ENCODE measurements around the gene MMRN2. TPM values are rescaled to one million over a fixed set of nuclear protein-coding genes. Genes with fewer than 3 reads are reported as not detected.
"Not testable (repeated sequence)": the region's sequence is repeated elsewhere in the genome, so short reads cannot be mapped to it uniquely, and the experiment has no call there.

The MMRN2 gene, protein sequence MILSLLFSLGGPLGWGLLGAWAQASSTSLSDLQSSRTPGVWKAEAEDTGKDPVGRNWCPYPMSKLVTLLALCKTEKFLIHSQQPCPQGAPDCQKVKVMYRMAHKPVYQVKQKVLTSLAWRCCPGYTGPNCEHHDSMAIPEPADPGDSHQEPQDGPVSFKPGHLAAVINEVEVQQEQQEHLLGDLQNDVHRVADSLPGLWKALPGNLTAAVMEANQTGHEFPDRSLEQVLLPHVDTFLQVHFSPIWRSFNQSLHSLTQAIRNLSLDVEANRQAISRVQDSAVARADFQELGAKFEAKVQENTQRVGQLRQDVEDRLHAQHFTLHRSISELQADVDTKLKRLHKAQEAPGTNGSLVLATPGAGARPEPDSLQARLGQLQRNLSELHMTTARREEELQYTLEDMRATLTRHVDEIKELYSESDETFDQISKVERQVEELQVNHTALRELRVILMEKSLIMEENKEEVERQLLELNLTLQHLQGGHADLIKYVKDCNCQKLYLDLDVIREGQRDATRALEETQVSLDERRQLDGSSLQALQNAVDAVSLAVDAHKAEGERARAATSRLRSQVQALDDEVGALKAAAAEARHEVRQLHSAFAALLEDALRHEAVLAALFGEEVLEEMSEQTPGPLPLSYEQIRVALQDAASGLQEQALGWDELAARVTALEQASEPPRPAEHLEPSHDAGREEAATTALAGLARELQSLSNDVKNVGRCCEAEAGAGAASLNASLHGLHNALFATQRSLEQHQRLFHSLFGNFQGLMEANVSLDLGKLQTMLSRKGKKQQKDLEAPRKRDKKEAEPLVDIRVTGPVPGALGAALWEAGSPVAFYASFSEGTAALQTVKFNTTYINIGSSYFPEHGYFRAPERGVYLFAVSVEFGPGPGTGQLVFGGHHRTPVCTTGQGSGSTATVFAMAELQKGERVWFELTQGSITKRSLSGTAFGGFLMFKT
- 28.0 TPM for total RNA-seq
- long read RNA-seq, full-length matches to known transcripts, result 40 of 64 reads
- long read RNA-seq, partial matches to known transcripts, result 17 of 64 reads
- long read RNA-seq, other reads (novel, unspliced or antisense), result 7 of 64 reads

DNA sequence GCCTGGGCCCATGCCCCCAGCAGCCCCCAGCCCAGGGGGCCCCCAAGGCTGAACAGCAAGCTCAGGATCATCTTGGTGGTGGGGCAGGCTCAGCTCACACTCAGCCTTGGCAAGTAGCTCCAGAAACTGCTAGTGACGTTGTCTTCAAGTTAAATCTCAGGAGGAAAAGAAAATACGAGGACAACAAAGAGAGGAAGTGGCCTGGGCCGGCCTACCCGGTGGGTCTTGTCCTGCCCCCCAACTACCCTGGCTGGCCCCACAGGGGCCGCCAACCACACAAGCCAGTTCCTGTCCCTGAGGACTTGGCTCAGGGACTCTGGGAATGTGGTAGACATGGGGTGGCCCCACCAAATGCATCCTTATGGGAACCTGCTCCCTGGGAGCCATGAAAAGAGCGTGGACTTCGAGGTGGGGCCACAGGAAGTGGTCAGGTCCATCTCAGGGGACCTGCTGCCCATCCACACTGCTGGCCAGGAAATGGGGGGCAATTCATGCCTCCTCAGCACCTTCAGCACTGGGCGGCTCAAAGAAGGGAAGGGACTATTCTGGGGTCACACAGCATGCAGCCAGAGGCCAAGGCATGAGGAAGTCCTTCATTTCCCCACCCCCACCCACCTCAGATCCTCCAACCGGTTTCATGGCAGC lies at the start of gene MMRN2:
Gene MMRN2, minus strand, starts transcription at position 145 of the 645 bp plus-strand sequence. Its CDS starts 74 bp downstream, at position 71.
- DNase-seq (ENCODE audit: low spot score), result no peak
- intact Hi-C loops (cut with DNase I), result no loop called here

DNA sequence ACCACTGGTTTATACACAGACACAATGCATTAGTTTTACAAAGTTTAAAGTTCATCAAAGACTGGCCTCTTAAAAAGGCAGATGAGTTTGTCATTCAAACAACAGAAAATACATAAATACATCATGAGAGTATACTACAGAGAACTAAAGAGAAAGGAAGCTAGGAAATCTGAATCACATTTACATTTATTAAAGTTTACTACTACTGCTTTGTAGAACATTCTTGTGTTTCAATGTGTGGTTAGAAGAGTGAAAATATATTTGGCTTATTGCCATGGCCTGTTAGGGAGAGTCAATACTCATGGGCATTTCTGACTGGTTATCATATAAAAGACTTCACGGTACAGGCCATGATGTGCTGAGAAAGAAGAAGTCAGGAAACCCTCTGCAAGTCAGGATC lies 49.7 kb upstream of the MMRN2 start:
- intact Hi-C loops (cut with DNase I), result not testable (repeated sequence)

GRCh38 chr10:87000491-87000890 lies 43.1 kb upstream of the MMRN2 start:
- DNase-seq (ENCODE audit: low spot score), result no peak
- intact Hi-C loops (cut with DNase I), result no loop called here

More for the DNA sequence above, 49.7 kb upstream of the MMRN2 start:
- not testable (repeated sequence) for DNase-seq (ENCODE audit: low spot score)

DNA sequence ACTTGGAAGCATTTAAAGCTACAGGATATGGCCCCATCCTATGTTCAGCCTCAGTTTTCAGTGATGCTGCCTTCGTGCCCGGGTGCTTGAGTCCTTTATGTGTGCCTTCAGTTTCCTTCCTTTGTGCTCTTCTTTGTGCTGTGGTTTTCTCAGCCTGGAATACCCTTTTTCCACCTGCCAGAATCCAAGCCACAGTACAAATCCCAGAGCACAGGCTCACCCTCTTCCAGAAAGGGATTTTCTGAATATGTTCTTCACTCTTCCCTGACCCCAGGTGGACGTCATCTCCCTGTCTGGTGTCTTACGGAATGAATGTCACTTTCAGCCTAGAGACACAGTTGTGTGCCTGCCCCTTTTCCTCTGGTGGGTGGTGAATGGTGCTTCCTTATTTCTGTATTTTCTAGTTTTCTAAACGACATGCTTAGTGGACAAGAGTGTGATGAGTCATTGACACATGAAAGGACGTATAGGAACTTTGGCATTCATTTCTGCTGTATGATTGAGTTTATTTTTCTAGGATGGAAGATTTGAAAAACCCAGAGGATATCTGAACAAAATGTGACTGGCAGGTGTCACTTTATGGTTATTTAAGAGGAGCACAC lies 42.5 kb upstream of the MMRN2 start:
- DNase-seq (ENCODE audit: low spot score); intact Hi-C loops (cut with DNase I): not testable (repeated sequence)

DNA sequence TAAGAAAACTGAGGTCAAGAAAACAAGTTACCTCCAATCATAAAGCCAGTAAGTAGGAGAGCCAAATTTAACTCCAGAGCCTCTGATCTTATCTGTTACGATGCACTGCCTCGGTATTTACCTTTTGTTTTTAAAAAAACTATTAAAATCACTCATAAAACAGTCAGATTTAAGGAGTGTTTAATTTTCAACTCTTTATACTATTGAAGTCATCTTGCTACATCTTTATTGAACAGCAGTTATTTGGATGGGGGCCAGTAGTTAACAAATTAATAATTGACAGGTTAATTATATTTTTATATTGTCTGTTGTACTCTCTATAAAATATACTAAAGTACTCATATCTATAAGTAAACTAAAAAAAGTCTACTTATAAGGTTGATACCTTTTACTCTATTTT lies 35.5 kb upstream of the MMRN2 start:
- no peak for DNase-seq (ENCODE audit: low spot score)
- intact Hi-C loops (cut with DNase I), result no loop called here

DNA sequence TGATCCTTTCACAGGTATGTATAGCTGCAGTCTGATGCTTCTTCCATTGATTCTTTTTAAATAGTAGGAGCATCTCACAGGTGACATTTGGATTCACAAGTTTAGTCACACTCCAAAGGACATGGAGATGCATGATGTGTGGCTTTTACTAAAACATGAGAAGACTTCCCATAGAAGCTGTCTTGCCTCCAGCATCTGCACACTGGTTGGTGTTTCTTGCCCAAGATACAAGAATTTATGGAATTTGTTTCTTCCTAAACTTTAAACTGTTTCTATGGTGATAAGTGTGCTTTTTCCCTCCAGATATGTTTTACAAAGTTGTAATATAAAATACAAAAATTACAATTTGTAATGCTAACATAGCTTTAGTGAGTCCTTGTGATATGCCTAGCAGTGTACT lies 35.0 kb upstream of the MMRN2 start:
- DNase-seq (ENCODE audit: low spot score), result no peak
- intact Hi-C loops (cut with DNase I), result no loop called here

GRCh38 chr10:86991362-86991761 lies 33.9 kb upstream of the MMRN2 start:
- DNase-seq (ENCODE audit: low spot score); intact Hi-C loops (cut with DNase I): not testable (repeated sequence)

DNA sequence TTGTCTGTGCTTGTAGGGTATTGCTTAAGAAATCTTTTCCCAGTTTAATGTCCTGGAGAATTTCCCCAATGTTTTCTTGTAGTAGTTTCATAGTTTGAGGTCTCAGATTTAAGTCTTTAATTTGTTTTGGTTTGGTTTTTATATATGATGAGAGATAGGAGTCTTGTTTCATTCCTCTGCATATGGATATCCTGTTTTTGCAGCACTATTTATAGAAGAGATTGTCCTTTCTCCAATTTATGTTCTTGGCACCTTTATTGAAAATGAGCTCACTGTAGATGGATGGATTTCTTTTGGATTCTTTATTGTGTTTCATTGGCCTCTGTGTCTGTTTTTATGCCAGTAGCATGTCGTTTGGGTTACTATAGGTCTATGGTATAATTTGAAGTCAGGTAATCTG lies 31.1 kb upstream of the MMRN2 start:
- no peak for DNase-seq (ENCODE audit: low spot score)
- intact Hi-C loops (cut with DNase I), result loop anchor here (10.0 kb wide), 1 partner anchor 56 kb away; no protein-coding TSS in a partner anchor

DNA sequence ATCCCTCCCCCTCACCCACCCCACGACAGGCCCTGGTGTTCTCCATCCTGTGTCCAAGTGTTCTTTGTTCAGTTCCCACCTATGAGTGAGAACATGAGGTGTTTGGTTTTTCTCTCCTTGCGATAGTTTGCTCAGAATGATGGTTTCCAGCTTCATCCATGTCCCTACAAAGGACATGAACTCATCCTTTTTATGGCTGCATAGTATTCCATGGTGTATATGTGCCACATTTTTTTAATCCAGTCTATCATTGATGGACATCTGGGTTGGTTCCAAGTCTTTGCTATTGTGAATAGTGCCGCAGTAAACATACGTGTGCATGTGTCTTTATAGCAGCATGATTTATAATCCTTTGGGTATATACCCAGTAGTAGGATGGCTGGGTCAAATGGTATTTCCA lies 27.1 kb upstream of the MMRN2 start:
- DNase-seq (ENCODE audit: low spot score), result not testable (repeated sequence)
- intact Hi-C loops (cut with DNase I), result loop anchor here (10.0 kb wide), 1 partner anchor 60 kb away; no protein-coding TSS in a partner anchor

DNA sequence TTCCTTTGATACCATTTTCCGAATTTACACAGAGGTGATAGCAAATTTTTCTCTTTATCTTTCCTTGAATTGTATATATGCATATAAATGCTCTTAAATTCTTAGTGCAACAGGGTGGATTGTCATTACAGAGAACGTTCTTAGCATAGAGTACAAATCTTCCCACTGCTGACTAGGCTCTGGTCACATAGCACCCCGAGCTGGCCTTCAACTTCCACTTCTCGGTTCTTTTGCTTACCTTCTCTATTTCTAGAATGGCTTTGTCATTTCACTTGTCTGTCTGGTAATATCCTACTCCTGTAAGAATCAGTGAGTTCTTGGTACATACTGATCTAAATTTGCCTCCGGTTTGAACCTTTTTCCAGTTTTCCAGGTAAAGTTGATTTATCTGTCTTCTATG lies 24.3 kb upstream of the MMRN2 start:
- intact Hi-C loops (cut with DNase I), result loop anchor here (10.0 kb wide), 1 partner anchor 63 kb away; no protein-coding TSS in a partner anchor
- no peak for DNase-seq (ENCODE audit: low spot score)

DNA sequence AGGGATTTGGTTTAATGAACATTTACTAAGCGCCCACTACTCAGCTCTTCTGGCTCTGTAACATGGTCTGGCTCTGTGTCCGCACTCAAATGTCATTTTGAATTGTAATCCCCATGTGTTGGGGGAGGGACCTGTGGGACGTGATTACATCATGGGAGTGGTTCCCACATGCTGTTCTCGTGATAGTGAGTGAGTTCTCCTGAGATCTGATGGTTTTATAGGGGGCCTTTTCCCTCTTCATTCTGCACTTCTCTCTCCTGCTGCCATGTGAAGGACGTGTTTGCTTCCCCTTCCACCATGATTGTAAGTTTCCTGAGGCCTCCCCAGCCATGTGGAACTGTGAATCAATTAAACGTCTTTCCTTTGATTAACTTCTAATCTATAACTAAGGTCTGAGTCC lies 23.6 kb upstream of the MMRN2 start:
- intact Hi-C loops (cut with DNase I), result loop anchor here (10.0 kb wide), 1 partner anchor 64 kb away; no protein-coding TSS in a partner anchor
- not testable (repeated sequence) for DNase-seq (ENCODE audit: low spot score)

- no peak for DNase-seq (ENCODE audit: low spot score)
- intact Hi-C loops (cut with DNase I), result loop anchor here (10.0 kb wide), 1 partner anchor 65 kb away; no protein-coding TSS in a partner anchor
Measured at GRCh38 chr10:86979977-86980448, 22.6 kb upstream of the MMRN2 start.

- DNase-seq (ENCODE audit: low spot score), result no peak
- intact Hi-C loops (cut with DNase I), result no loop called here
Measured at GRCh38 chr10:86979296-86979818, 21.9 kb upstream of the MMRN2 start.

- DNase-seq (ENCODE audit: low spot score); intact Hi-C loops (cut with DNase I): not testable (repeated sequence)
Measured at GRCh38 chr10:86978457-86978856, 21.0 kb upstream of the MMRN2 start.

GRCh38 chr10:86976362-86977056 lies 19.1 kb upstream of the MMRN2 start:
- no peak for DNase-seq (ENCODE audit: low spot score)
- intact Hi-C loops (cut with DNase I), result no loop called here

DNA sequence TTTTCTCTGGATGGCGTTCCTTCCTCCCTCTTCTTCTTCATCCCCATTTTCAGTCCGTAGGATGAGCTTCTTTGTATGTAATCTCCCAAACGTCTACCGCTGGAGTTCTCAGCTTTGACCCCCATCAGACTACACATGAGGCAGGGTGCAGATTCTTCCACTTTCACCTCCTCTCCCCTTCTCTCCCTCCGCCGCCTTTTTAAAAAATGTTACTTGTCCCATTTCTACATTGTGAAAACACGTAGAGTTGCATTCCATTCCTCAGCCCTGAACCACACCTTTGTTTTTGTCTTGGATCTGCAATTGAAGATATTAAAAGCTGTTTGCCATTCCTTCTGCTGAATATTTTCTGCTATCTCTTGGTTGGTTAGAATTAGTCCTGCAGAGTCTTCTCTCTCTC lies 17.1 kb upstream of the MMRN2 start:
- intact Hi-C loops (cut with DNase I), result no loop called here
- DNase-seq (ENCODE audit: low spot score), result no peak

- peak; percentile 31 for DNase-seq (ENCODE audit: low spot score)
- intact Hi-C loops (cut with DNase I), result no loop called here
Measured at GRCh38 chr10:86972613-86973380, 15.4 kb upstream of the MMRN2 start.
